RPMI8226 (cell line): ENCODE data around the gene TMPRSS13.
"Not testable (repeated sequence)": the region's sequence is repeated elsewhere in the genome, so short reads cannot be mapped to it uniquely, and the experiment has no call there.

Source experiments
- DNase-seq: peaks from one replicate; pipeline ENCODE4 v3.0.0-alpha.2; 2015

The TMPRSS13 gene

GRCh38 chr11:117929142-117929915 lies at the start of gene TMPRSS13:
Gene TMPRSS13, minus strand, starts transcription at chr11:117929402. Its CDS starts 95 bp downstream, at chr11:117929307.
- DNase-seq = no peak

DNA sequence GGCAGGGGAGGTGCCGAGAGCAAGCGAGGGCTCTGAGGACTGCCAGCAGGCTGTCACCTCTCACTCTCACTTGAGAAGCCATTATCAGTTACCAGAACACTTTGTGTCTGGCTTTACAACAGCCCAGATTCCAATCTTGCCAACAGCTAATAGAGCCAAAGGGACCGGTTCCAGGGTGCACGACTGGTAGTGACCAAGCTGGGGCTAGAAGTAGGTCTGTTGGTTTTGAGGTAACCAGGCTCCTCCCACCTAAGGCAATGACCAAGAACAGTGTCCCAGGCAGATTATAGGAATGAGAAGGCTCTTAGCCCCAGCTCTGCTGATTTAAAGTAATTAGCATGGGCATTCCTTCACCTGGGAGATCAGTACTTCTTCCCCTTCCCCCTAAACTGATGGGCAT lies 49.8 kb upstream of the TMPRSS13 start:
- no peak for DNase-seq

DNA sequence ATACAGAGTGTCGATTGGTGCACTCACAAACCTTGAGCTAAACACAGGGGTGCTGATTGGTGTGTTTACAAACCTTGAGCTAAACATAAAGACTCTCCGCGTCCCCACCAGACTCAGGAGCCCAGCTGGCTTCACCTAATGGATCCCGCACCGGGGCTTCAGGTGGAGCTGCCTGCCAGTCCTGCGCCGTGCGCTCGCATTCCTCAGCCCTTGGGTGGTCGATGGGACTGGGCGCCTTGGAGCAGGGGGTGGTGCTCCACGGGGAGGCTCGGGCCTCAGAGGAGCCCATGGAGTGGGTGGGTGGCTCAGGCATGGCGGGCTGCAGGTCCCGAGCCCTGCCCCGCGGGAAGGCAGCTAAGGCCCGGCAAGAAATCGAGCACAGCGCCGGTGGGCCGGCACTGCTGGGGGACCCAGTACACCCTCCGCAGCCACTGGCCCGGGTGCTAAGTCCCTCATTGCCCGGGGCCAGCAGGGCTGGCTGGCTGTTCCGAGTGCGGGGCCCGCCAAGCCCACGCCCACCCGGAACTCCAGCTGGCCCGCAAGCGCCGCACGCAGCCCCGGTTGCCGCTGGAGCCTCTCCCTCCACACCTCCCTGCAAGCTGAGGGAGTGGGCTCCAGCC lies 49.2 kb upstream of the TMPRSS13 start:
- not testable (repeated sequence) for DNase-seq

GRCh38 chr11:117977612-117978264 lies 48.5 kb upstream of the TMPRSS13 start:
- DNase-seq = not testable (repeated sequence)

DNA sequence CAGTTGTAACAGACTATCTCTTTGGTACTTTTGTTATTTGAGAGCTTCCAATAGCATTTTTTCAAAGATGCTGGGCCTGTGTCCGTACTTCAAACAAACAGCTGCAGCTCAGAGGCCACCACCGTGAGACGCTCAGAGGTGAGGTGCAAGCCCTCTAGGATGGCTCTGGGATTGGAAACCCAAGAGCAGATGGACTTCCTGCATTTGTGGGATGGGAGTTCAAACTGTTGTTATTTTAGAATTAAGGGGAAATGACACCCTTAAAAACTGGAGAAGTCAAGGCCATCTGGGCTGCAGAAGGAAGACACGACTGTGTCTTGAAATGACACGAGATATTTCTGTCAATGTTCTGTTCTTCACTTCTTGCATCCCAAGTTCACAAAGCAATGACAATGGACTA lies 47.8 kb upstream of the TMPRSS13 start:
- no peak for DNase-seq

DNA sequence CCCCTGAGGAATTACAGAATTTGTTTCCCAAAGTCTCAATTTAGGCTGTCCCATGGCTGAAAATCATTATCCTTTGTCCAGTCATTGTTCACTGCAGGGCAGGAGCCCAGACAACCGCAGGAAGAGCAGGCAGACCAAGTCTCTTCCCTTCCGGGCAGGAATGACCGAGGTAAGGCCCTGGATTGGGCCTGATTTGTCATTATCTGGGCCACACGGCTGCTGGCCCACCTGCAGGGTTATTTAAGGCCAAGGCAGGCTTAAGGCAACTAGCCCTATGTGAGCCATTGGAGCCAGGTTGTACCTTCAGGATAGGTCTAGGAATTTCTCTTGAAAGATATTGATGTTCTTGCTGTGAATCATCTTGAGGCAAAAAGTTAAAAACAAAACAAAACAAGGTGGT lies 47.2 kb upstream of the TMPRSS13 start:
- DNase-seq = no peak

DNA sequence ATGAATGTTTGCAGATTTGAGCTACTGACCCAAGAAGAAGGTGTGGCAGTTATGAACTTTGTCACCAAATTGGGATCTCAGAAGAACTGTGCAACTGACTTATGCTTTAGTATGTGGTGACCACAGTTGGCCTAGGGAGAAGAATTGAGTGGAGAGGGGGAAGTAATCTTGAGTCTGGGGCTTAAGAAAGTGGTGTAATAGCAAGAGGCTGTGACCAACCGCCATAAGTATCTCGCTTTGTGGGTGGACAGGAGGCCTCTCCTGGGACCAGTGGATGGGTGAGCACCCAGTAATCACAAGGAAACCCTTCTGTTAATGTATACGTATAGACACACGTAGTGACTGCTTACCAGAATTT lies 44.3 kb upstream of the TMPRSS13 start:
- DNase-seq = no peak

GRCh38 chr11:117972629-117973502 lies 43.7 kb upstream of the TMPRSS13 start:
- DNase-seq = no peak

GRCh38 chr11:117972044-117972443 lies 42.8 kb upstream of the TMPRSS13 start:
- no peak for DNase-seq

- no peak for DNase-seq
Observed at GRCh38 chr11:117970400-117971024, 41.3 kb upstream of the TMPRSS13 start.

- no peak for DNase-seq
Observed at GRCh38 chr11:117969160-117969991, 40.2 kb upstream of the TMPRSS13 start.

GRCh38 chr11:117966908-117967307 lies 37.7 kb upstream of the TMPRSS13 start:
- no peak for DNase-seq

- DNase-seq = no peak
Observed at GRCh38 chr11:117962826-117963225, 33.6 kb upstream of the TMPRSS13 start.

DNA sequence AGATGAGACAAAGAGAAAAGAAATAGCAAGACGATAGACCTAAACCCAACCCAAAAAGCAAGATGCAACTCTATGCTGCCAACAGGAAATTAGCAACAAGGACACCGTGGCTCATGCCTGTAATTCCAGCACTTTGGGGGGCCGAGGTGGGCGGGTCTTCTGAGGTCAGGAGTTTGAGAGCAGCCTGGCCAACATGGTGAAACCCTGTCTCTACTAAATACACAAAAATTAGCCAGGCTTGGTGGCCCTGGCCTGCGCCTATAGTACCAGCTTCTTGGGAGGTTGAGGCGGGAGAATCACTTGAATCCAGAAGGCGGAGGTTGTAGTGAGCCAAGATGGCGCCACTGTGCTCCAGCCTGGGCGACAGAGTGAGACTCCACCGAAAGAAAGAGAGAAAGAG lies 32.7 kb upstream of the TMPRSS13 start:
- DNase-seq = no peak

GRCh38 chr11:117960406-117960805 lies 31.2 kb upstream of the TMPRSS13 start:
- no peak for DNase-seq

DNA sequence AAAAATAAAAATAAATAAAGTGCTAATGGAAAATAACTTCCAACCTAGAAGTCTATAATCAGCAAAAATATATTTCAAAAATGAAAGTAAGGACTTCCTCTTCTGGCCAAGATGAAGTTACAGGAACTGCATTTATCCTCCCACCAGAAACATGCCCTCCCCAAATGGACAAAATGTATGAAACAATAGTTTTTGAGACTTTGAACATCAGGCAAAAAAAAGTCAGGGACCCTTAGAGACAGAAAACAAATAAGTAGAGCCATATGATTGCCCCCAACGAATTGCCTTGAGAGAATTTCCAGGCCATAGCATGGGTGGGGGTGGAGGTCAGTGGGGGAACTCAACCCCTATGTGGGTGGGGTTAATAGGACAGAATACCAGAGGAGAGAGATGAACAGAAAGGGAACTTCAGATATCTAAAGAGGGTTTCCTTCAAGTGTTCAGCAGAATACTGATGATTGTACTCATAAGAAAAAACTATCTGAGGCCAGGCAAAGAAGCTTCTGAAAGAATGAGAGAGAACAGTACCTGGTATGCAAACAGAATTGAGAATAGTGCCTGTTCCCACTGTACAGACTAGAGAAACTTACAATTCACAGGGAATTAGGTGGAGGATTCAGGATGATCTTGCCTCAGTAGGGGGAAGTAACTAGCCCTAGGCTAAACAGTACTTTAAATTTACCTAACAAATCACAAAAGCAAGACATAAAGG lies 30.4 kb upstream of the TMPRSS13 start:
- peak; percentile 57 for DNase-seq

- DNase-seq = no peak
Observed at GRCh38 chr11:117958949-117959348, 29.7 kb upstream of the TMPRSS13 start.

DNA sequence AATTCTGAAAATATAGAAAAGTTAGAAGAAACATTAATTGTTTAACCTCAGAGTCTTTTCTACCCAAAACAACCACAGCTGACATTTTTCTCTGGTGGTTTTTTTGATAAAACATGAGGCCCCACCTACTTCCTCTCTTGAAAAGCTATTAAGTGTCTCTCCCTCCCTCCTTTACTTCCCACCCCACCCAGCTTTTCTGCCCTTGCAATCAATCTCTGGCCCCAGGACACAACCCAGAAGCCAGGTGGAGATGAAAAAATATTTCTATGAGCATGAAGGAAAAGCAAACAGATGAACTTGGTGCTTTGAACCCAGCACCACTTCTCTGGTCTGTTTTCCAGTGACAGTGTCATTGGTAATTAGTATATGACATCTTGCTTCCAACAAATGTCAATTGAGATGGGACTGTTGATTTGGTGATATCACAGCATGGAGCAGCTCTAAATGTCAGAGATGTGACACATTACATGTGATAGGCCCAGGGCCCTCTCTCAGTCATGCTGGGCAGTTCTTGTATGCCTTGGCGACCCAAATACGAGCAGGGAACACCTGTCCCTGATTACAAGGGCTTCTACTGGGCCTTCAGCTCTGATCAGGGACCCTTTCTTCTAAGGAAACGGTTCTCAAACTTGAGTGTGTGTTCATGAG lies 23.9 kb upstream of the TMPRSS13 start:
- peak; percentile 53 for DNase-seq

GRCh38 chr11:117950993-117951961 lies 22.1 kb upstream of the TMPRSS13 start:
- DNase-seq = peak; percentile 36
